ENCODE data around the gene LTBP3. TPM values are rescaled to one million over a fixed set of nuclear protein-coding genes. Genes with fewer than 3 reads are reported as not detected.

Gene LTBP3
- total and polyA plus RNA-seq, 12 donors: 40.2 to 362 (median 221) TPM

- intact Hi-C loops (cut with DNase I): loop anchor here in 1 of 2 donors (5.0 kb wide), 1 partner anchor 38 kb away; the partner anchor contains the start of gene MAP3K11
- H3K4me1 ChIP-seq (replicated peaks in 1 of 2): peaks cover 44 to 59% of the 10 kb centered on the region in 2 donors
- 1 to 10% (median 1%) methylated on average over 2 to 66 of the region's 67 CpGs; no CpG with 5 or more reads in 1 of the 4 donors for WGBS, 4 donors
Observed at GRCh38 chr11:65574109-65574810, 16.1 kb upstream of the LTBP3 start.

DNA sequence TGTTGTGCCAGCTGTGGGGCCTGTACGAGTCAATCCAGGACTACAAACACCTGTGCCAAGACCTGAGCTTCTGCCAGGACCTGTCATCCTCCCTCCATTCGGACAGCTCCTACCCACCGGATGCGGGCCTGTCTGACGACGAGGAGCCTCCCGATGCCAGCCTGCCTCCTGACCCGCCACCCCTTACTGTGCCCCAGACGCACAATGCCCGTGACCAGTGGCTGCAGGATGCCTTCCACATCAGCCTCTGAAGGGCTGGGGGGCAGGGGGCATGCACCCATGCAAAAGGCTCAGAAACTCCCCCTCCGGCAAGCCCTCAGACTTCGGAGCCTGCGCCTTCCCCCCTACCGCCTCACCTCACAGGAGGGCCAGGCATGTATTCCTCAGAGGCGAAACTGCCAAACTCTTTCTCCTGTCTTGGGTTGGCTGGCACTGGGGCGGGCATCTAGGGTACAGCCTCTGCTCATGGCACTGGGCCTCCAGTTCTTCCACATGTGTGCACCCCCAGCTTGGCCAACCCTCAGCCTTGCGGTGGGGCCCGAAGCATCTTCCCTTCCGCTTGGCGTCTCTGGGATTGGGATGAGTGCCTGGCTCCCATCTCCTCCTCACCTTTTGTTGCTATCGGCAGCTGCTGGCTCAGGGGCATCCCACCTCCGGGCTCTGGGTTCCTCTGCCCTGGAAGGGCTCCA lies 15.4 kb upstream of the LTBP3 start:
- DNase-seq: peak in 6 of 7 donors; percentile 46 to 75 (median 56)
- TF ChIP-seq POLR2A (IDR thresholded peaks at IDR 0.05): no peak
- TF ChIP-seq, protein P1, sequence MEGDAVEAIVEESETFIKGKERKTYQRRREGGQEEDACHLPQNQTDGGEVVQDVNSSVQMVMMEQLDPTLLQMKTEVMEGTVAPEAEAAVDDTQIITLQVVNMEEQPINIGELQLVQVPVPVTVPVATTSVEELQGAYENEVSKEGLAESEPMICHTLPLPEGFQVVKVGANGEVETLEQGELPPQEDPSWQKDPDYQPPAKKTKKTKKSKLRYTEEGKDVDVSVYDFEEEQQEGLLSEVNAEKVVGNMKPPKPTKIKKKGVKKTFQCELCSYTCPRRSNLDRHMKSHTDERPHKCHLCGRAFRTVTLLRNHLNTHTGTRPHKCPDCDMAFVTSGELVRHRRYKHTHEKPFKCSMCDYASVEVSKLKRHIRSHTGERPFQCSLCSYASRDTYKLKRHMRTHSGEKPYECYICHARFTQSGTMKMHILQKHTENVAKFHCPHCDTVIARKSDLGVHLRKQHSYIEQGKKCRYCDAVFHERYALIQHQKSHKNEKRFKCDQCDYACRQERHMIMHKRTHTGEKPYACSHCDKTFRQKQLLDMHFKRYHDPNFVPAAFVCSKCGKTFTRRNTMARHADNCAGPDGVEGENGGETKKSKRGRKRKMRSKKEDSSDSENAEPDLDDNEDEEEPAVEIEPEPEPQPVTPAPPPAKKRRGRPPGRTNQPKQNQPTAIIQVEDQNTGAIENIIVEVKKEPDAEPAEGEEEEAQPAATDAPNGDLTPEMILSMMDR (IDR thresholded peaks at IDR 0.05): no peak
- H3K27me3 ChIP-seq: no peaks in the 10 kb centered on the region
- peak overlapping the region in 1 of 4 donors; percentile 63 for H3K4me3 ChIP-seq
- WGBS, 4 donors: 22 to 33% (median 31%) methylated on average over 5 to 22 of the region's 22 CpGs
- peak overlapping the region in 4 of 5 donors; percentile 44 to 96 (median 82) for H3K27ac ChIP-seq
- intact Hi-C loops (cut with DNase I): loop anchor here in 1 of 2 donors (5.0 kb wide), 1 partner anchor 39 kb away; the partner anchor contains the start of gene MAP3K11
- no peaks in the 10 kb centered on the region for H3K9me3 ChIP-seq (replicated peaks in 1 of 3)
- peaks cover 51 to 66% of the 10 kb centered on the region in 2 donors for H3K4me1 ChIP-seq (replicated peaks in 1 of 2)
- H3K36me3 ChIP-seq (replicated peaks in 1 of 2): peaks cover 0 to 3% of the 10 kb centered on the region in 2 donors

More at GRCh38 chr11:65574109-65574810, 16.1 kb upstream of the LTBP3 start:
- H3K9me3 ChIP-seq (replicated peaks in 1 of 3): no peaks in the 10 kb centered on the region
- no peaks in the 10 kb centered on the region for H3K27me3 ChIP-seq
- DNase-seq: peak; percentile 89 to 97 (median 93)
- H3K36me3 ChIP-seq (replicated peaks in 1 of 2): peaks cover 0 to 3% of the 10 kb centered on the region in 2 donors
- peak overlapping the region in 2 of 4 donors; percentile 24 to 63 for H3K4me3 ChIP-seq
- peak overlapping the region in 4 of 5 donors; percentile 67 to 96 (median 82) for H3K27ac ChIP-seq
- no peak for TF ChIP-seq POLR2A (IDR thresholded peaks at IDR 0.05)
- TF ChIP-seq, protein P1 (IDR thresholded peaks at IDR 0.05): peak; percentile 38 to 98 (median 80)

DNA sequence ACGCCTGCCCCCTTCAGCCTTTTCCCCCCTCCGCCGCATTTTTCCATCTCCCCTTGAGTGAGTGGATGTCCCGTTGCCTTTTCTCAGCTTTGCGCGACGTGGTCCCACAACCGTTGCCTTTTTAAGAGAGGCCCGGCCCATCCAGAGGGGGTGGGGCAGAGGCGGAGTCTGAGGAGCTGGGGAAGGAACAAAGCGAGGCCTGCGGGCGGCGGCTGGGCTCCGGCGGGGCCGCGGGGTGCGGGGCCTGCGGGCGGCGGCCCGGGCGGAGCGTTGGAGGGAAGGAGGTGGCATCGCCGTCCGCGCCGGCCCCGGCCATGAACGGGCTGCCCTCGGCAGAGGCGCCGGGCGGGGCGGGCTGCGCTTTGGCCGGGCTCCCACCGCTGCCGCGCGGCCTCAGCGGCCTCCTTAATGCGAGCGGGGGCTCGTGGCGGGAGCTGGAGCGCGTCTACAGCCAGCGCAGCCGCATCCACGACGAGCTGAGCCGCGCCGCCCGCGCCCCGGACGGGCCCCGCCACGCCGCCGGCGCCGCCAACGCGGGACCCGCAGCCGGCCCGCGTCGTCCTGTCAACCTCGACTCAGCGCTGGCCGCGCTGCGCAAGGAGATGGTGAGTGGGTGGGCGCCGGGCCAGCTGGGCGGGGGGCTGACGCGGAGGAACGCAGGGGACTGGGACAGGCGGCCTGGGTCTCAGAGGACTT lies 14.3 kb upstream of the LTBP3 start, which contains the start of gene FAM89B:
FAM89B (plus strand) TSS at position 183 of the 696 bp plus-strand sequence; CDS start at position 315, 132 bp downstream.
- intact Hi-C loops (cut with DNase I): loop anchor here in 1 of 2 donors (5.0 kb wide), 1 partner anchor 40 kb away; the partner anchor contains the start of gene MAP3K11
- Histone ChIP-seq H3K27me3 (no peaks in the 10 kb centered on the region), H3K9me3 (replicated peaks in 1 of 3) (no peaks in the 10 kb centered on the region), H3K36me3 (replicated peaks in 1 of 2) (peaks cover 0 to 3% of the 10 kb centered on the region in 2 donors), H3K4me3 (peak within 1 kb of the TSS in 2 of 4 donors; percentile 19 to 63), H3K27ac (peak within 1 kb of the TSS; percentile 9 to 97 (median 71)), H3K4me1 (replicated peaks in 1 of 2) (peaks cover 51 to 72% of the 10 kb centered on the region in 2 donors)
- peak; percentile 63 to 66 for TF ChIP-seq POLR2A (IDR thresholded peaks at IDR 0.05)
- TF ChIP-seq, protein P1 (IDR thresholded peaks at IDR 0.05): peak in 1 of 6 experiments; percentile 14
- DNase-seq: peak; percentile 92 to 96 (median 93)
- WGBS, 4 donors: 0% methylated on average over 10 to 86 of the region's 86 CpGs

Measured in adrenal gland (tissue), 12 donors.